Aorta (tissue), 5 donors: Measurements from ENCODE around the gene CIAO3. TPM values are rescaled to one million over a fixed set of nuclear protein-coding genes. Genes with fewer than 3 reads are reported as not detected.

Experiments used
- ATAC-seq: fragments of 200-7000 bp; cut with Tn5 transposase; one replicate; pipeline ENCODE4 v1.9.1; 2022; ENCODE audit warnings: moderate library complexity; ENCODE audit not compliant: low FRiP score
- DNase-seq, 2 donors: peaks; one replicate each; pipeline ENCODE4 v3.0.0-alpha.2; 2020
- H3K27ac ChIP-seq, 2 donors: one replicate each; pipeline ENCODE4 v1.5.1; 2013; ENCODE audit warnings: low read length in 2 of 2, mild to moderate bottlenecking in 2 of 2, moderate library complexity in 2 of 2, control low read depth in 1 of 2, inconsistent platforms in 1 of 2, low read depth in 1 of 2
- H3K27me3 ChIP-seq, 2 donors: one replicate each; pipeline ENCODE4 v1.6.1; 2013; ENCODE audit warnings: control low read depth in 1 of 2, low read length in 1 of 2, mild to moderate bottlenecking in 1 of 2, moderate library complexity in 1 of 2; ENCODE audit not compliant: insufficient read depth in 2 of 2, control insufficient read depth in 1 of 2
- H3K36me3 ChIP-seq, 2 donors: one replicate each; pipeline ENCODE4 v1.6.1; 2013; ENCODE audit warnings: control low read depth in 1 of 2, low read length in 1 of 2, mild to moderate bottlenecking in 1 of 2; ENCODE audit not compliant: insufficient read depth in 2 of 2, control insufficient read depth in 1 of 2
- H3K4me1 ChIP-seq, 2 donors: one replicate each; pipeline ENCODE4 v1.6.1; 2013; ENCODE audit warnings: low read length in 2 of 2, control low read depth in 1 of 2, mild to moderate bottlenecking in 1 of 2, moderate library complexity in 1 of 2; ENCODE audit not compliant: insufficient read depth in 2 of 2, control insufficient read depth in 1 of 2
- H3K4me3 ChIP-seq, 2 donors: one replicate each; pipeline ENCODE4 v1.5.1; 2013; ENCODE audit warnings: low read length in 2 of 2, control low read depth in 1 of 2, mild to moderate bottlenecking in 1 of 2
- H3K9me3 ChIP-seq: one replicate; pipeline ENCODE4 v1.6.1; 2013; ENCODE audit warnings: mild to moderate bottlenecking, low read length; ENCODE audit not compliant: control insufficient read depth
- WGBS, 2 donors: extraction: QIAGEN DNeasy Blood & Tissue Kit; methylation state at CpG; one replicate each; pipeline ENCODE4 v1.1.7; 2013; 5-methylcytosine and 5-hydroxymethylcytosine counted together
- intact Hi-C, 2 donors: fragments of 100-400 bp; cut with DNase I; formaldehyde crosslinking; loops; one replicate each; pipeline versions ENCODE4 v1.14.2 to v1.15.0; 2022
- polyA plus RNA-seq, 2 donors: library from polyadenylated mRNA; stranded (reverse); fragments of 200-250 nt; gene quantifications; one replicate each; pipeline ENCODE4 v1.2.3, GENCODE V29; 2013
- total RNA-seq, 2 donors: library from RNA; stranded (reverse); fragmentation: NEBNext Ultra II Directional; extraction: Animal tissue kit (Norgen Biotek cat#: 25700); gene quantifications; one replicate each; pipeline ENCODE4 v1.2.1, GENCODE V29; 2021
- donor health status: healthy with polysubstance abuse.
- donor health status: Bipolar disorder and iron deficiency.
- donor health status: DM: no; HTN: no; CAD: no.
- donor health status: DM: no; HTN: no; CAD: no.
- donor health status: DM: yes; HTN: yes; CAD: no.

The CIAO3 gene
- total and polyA plus RNA-seq, 4 donors, result 12.4 to 35.9 (median 22.1) TPM

GRCh38 chr16:718922-719321 is 21.9 kb downstream of the CIAO3 start:
- no peaks in the 10 kb centered on the region for H3K4me1 ChIP-seq
- intact Hi-C loops, result loop anchor here in 1 of 2 donors (10.0 kb wide), 1 partner anchor 256 kb away; the partner anchor contains the start of gene LMF1
- no peaks in the 10 kb centered on the region for H3K27me3 ChIP-seq
- no peak for DNase-seq
- no peak overlapping the region for H3K4me3 ChIP-seq
- no peak overlapping the region for H3K27ac ChIP-seq
- 84 to 95% methylated on average over 6 of the region's 6 CpGs for WGBS, 2 donors
- H3K36me3 ChIP-seq, result no peaks in the 10 kb centered on the region
- H3K9me3 ChIP-seq, result no peaks in the 10 kb centered on the region
- no peak for ATAC-seq

- no peak overlapping the region for H3K27ac ChIP-seq
- DNase-seq (no peak), ATAC-seq (no peak)
- no peaks in the 10 kb centered on the region for H3K9me3 ChIP-seq
- WGBS, 2 donors, result 94 to 97% methylated on average over 9 of the region's 9 CpGs
- H3K36me3 ChIP-seq, result no peaks in the 10 kb centered on the region
- intact Hi-C loops, result loop anchor here in 1 of 2 donors (10.0 kb wide), 1 partner anchor 256 kb away; the partner anchor contains the start of gene LMF1
- no peaks in the 10 kb centered on the region for H3K4me1 ChIP-seq
- no peaks in the 10 kb centered on the region for H3K27me3 ChIP-seq
- H3K4me3 ChIP-seq, result no peak overlapping the region
These were observed 22.4 kb downstream of the CIAO3 start for GRCh38 chr16:718389-718788.

- no peaks in the 10 kb centered on the region for H3K4me1 ChIP-seq
- no peak overlapping the region for H3K4me3 ChIP-seq
- no peak for ATAC-seq
- no peaks in the 10 kb centered on the region for H3K9me3 ChIP-seq
- no peaks in the 10 kb centered on the region for H3K27me3 ChIP-seq
- intact Hi-C loops, result loop anchor here in 1 of 2 donors (10.0 kb wide), 1 partner anchor 257 kb away; the partner anchor contains the start of gene LMF1
- 87% methylated on average over 27 to 32 of the region's 32 CpGs for WGBS, 2 donors
- no peak for DNase-seq
- no peaks in the 10 kb centered on the region for H3K36me3 ChIP-seq
- H3K27ac ChIP-seq, result no peak overlapping the region
These were observed 23.1 kb downstream of the CIAO3 start for GRCh38 chr16:717450-718245.

GRCh38 chr16:716768-717325 is 23.9 kb downstream of the CIAO3 start:
- Histone ChIP-seq H3K36me3 (no peaks in the 10 kb centered on the region), H3K27me3 (no peaks in the 10 kb centered on the region), H3K4me3 (no peak overlapping the region), H3K4me1 (no peaks in the 10 kb centered on the region), H3K27ac (no peak overlapping the region), H3K9me3 (no peaks in the 10 kb centered on the region)
- WGBS, 2 donors, result 93 to 94% methylated on average over 28 to 29 of the region's 29 CpGs
- DNase-seq (no peak), ATAC-seq (no peak)
- intact Hi-C loops, result loop anchor here in 1 of 2 donors (10.0 kb wide), 1 partner anchor 258 kb away; the partner anchor contains the start of gene LMF1

GRCh38 chr16:716200-716568 is 24.6 kb downstream of the CIAO3 start:
- DNase-seq (no peak), ATAC-seq (no peak)
- H3K4me1 ChIP-seq, result no peaks in the 10 kb centered on the region
- intact Hi-C loops, result loop anchor here in 1 of 2 donors (10.0 kb wide), 1 partner anchor 259 kb away; the partner anchor contains the start of gene LMF1
- no peaks in the 10 kb centered on the region for H3K36me3 ChIP-seq
- no peaks in the 10 kb centered on the region for H3K9me3 ChIP-seq
- no peak overlapping the region for H3K27ac ChIP-seq
- H3K4me3 ChIP-seq, result no peak overlapping the region
- H3K27me3 ChIP-seq, result no peaks in the 10 kb centered on the region
- WGBS, 2 donors, result 8 to 13% methylated on average over 12 of the region's 12 CpGs

- Histone ChIP-seq H3K9me3 (no peaks in the 10 kb centered on the region), H3K27me3 (no peaks in the 10 kb centered on the region), H3K36me3 (no peaks in the 10 kb centered on the region), H3K4me1 (no peaks in the 10 kb centered on the region), H3K4me3 (peak overlapping the region; percentile 50 to 64), H3K27ac (no peak overlapping the region)
- ATAC-seq, result no peak
- intact Hi-C loops, result loop anchor here in 1 of 2 donors (10.0 kb wide), 1 partner anchor 259 kb away; the partner anchor contains the start of gene LMF1
- 1 to 2% methylated on average over 36 to 74 of the region's 74 CpGs for WGBS, 2 donors
- DNase-seq, result no peak
These were observed 25.2 kb downstream of the CIAO3 start for GRCh38 chr16:715477-716199.

- H3K27me3 ChIP-seq, result no peaks in the 10 kb centered on the region
- peak within 1 kb of the TSS; percentile 50 to 64 for H3K4me3 ChIP-seq
- ATAC-seq (peak; percentile 91), DNase-seq (peak; percentile 94 to 98)
- H3K36me3 ChIP-seq, result no peaks in the 10 kb centered on the region
- H3K9me3 ChIP-seq, result no peaks in the 10 kb centered on the region
- H3K27ac ChIP-seq, result no peak within 1 kb of the TSS
- 4 to 7% methylated on average over 59 to 108 of the region's 108 CpGs for WGBS, 2 donors
- intact Hi-C loops, result loop anchor here (5.0 to 10.0 kb wide), 3 partner anchors 72 to 342 kb away; partner anchors contain the start of genes CHTF18 (in 1 of the 2), LMF1 (in 1 of the 2) and RPUSD1 (in 1 of the 2)
- no peaks in the 10 kb centered on the region for H3K4me1 ChIP-seq
These were observed 26.0 kb downstream of the CIAO3 start, which contains the start of gene METRN for GRCh38 chr16:714558-715476. METRN (plus strand) TSS chr16:715118; CDS start chr16:715290, 172 bp downstream.
